GM19438 (cell line): ENCODE measurements around the gene NPC1L1.

Experiments
- ATAC-seq: cut with Tn5 transposase; IDR thresholded peaks from one replicate; pipeline ENCODE4 v1.9.1; 2021; ENCODE audit warnings: low read depth; ENCODE audit not compliant: unreplicated experiment

Gene NPC1L1

GRCh38 chr7:44482502-44483485, 58.3 kb downstream of the NPC1L1 start:
- ATAC-seq, result no peak

- ATAC-seq, result no peak
Measured at GRCh38 chr7:44477938-44478337, 63.2 kb downstream of the NPC1L1 start.

- ATAC-seq, result no peak
Measured at GRCh38 chr7:44477063-44477830, 63.9 kb downstream of the NPC1L1 start.

- ATAC-seq, result no peak
Measured at GRCh38 chr7:44476313-44476712, 64.8 kb downstream of the NPC1L1 start.

GRCh38 chr7:44473295-44473694, 67.8 kb downstream of the NPC1L1 start:
- no peak for ATAC-seq

GRCh38 chr7:44472843-44473242, 68.3 kb downstream of the NPC1L1 start:
- no peak for ATAC-seq

- ATAC-seq, result no peak
Measured at GRCh38 chr7:44471850-44472249, 69.3 kb downstream of the NPC1L1 start.

GRCh38 chr7:44471436-44471835, 69.7 kb downstream of the NPC1L1 start:
- ATAC-seq, result no peak

GRCh38 chr7:44470628-44471245, 70.4 kb downstream of the NPC1L1 start:
- ATAC-seq, result no peak

GRCh38 chr7:44470135-44470479, 71.0 kb downstream of the NPC1L1 start:
- no peak for ATAC-seq

GRCh38 chr7:44469461-44470134, 71.5 kb downstream of the NPC1L1 start:
- ATAC-seq, result no peak

- ATAC-seq, result no peak
Measured at GRCh38 chr7:44467217-44467548, 73.9 kb downstream of the NPC1L1 start.

GRCh38 chr7:44466300-44467216, 74.6 kb downstream of the NPC1L1 start:
- no peak for ATAC-seq

- no peak for ATAC-seq
Measured at GRCh38 chr7:44465490-44465889, 75.6 kb downstream of the NPC1L1 start.

GRCh38 chr7:44463169-44463808, 77.8 kb downstream of the NPC1L1 start:
- ATAC-seq, result no peak
